GM13976 (cell line): ENCODE results near the gene OR10G2.

Source experiments
- DNase-seq: peaks from one replicate; pipeline ENCODE4 v3.0.0; 2012; ENCODE audit warnings: low spot score
- CTCF ChIP-seq: IDR thresholded peaks from 2 replicates; pipeline ENCODE4 v1.5.1; 2012; ENCODE audit warnings: borderline replicate concordance, mild to moderate bottlenecking; ENCODE audit not compliant: insufficient read depth; ENCODE audit errors: extremely low read depth, missing control alignments, control extremely low read depth
- in situ Hi-C: fragments of 300-500 bp; cut with MboI; formaldehyde crosslinking; loops from one replicate; pipeline ENCODE4 v1.12.0; 2022; ENCODE audit warnings: low sequenced_read_pairs, mixed read lengths, inconsistent platforms; ENCODE audit not compliant: unreplicated experiment

Gene OR10G2

GRCh38 chr14:21669284-21669683, 34.5 kb upstream of the OR10G2 start:
- DNase-seq, result no peak
- in situ Hi-C loops, result no loop called here
- no peak for TF ChIP-seq CTCF

- no peak for DNase-seq
- TF ChIP-seq CTCF, result no peak
- in situ Hi-C loops, result no loop called here
Observed at GRCh38 chr14:21668377-21668776, 33.6 kb upstream of the OR10G2 start.

GRCh38 chr14:21656980-21657379, 22.2 kb upstream of the OR10G2 start:
- in situ Hi-C loops, result no loop called here
- DNase-seq, result no peak
- TF ChIP-seq CTCF, result no peak

GRCh38 chr14:21654215-21654614, 19.5 kb upstream of the OR10G2 start:
- in situ Hi-C loops, result no loop called here
- no peak for DNase-seq
- no peak for TF ChIP-seq CTCF

- in situ Hi-C loops, result no loop called here
- TF ChIP-seq CTCF, result no peak
- DNase-seq, result no peak
Observed at GRCh38 chr14:21653331-21653885, 18.7 kb upstream of the OR10G2 start, which contains the start of gene OR4E2. OR4E2 (plus strand) TSS chr14:21653835; CDS start chr14:21665083, 11,248 bp downstream.

- in situ Hi-C loops, result no loop called here
- no peak for DNase-seq
- no peak for TF ChIP-seq CTCF
Observed at GRCh38 chr14:21652209-21652808, 17.6 kb upstream of the OR10G2 start.
